GM12873 (cell line): ENCODE results near the gene PI4KA.

Source experiments
- TF ChIP-seq, protein P1 (sequence below): IDR thresholded peaks from 2 replicates; pipeline ENCODE4 v1.5.1; 2012; ENCODE audit warnings: low read depth, mild to moderate bottlenecking, moderate library complexity, low read length, control low read depth; ENCODE audit not compliant: insufficient read depth; ENCODE audit errors: missing control alignments

PI4KA gene

DNA sequence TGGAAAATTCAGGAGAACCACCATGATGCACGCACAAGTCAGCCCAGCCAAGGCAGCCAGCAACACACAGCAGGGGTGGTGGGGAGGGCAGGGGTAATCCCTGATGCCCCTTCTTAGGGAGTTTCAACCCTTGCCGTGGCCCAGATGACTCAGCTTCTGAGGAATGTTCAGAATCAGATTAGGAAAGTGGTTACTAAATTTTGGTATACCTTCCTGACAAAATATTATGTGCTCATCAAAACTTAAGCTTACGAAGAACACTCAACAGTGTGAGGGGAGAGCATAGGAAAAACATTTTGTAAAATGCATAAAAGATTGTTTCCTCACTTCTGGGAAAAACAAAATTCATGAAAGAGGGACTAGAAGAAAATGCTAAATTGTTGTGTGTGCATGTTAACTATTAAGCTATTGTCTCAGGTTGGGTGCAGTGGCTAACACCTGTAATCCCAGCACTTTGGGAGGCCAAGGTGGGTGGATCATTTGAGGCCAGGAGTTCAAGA, 52.6 kb downstream of the PI4KA start:
- TF ChIP-seq, protein P1, sequence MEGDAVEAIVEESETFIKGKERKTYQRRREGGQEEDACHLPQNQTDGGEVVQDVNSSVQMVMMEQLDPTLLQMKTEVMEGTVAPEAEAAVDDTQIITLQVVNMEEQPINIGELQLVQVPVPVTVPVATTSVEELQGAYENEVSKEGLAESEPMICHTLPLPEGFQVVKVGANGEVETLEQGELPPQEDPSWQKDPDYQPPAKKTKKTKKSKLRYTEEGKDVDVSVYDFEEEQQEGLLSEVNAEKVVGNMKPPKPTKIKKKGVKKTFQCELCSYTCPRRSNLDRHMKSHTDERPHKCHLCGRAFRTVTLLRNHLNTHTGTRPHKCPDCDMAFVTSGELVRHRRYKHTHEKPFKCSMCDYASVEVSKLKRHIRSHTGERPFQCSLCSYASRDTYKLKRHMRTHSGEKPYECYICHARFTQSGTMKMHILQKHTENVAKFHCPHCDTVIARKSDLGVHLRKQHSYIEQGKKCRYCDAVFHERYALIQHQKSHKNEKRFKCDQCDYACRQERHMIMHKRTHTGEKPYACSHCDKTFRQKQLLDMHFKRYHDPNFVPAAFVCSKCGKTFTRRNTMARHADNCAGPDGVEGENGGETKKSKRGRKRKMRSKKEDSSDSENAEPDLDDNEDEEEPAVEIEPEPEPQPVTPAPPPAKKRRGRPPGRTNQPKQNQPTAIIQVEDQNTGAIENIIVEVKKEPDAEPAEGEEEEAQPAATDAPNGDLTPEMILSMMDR: no peak

DNA sequence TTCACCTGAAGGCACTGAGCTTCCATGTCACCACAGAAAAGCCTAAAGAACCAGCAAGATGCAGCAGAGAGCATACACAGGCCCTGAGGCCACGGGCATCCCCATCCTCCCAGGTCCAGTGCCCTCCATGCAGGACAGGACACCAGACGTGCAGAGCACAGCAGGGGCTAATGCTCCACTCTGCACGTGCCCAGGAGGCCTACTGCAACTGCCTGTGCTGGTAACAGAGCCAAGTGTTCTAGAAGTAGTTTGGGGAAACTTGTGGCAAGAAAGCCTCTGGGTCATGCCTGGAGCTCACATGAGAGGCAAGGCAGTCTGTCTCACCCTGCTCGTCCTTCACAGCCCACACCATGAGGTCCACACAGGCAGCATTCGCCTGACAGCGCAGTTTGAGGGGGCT, 54.0 kb downstream of the PI4KA start:
- TF ChIP-seq, protein P1: no peak

DNA sequence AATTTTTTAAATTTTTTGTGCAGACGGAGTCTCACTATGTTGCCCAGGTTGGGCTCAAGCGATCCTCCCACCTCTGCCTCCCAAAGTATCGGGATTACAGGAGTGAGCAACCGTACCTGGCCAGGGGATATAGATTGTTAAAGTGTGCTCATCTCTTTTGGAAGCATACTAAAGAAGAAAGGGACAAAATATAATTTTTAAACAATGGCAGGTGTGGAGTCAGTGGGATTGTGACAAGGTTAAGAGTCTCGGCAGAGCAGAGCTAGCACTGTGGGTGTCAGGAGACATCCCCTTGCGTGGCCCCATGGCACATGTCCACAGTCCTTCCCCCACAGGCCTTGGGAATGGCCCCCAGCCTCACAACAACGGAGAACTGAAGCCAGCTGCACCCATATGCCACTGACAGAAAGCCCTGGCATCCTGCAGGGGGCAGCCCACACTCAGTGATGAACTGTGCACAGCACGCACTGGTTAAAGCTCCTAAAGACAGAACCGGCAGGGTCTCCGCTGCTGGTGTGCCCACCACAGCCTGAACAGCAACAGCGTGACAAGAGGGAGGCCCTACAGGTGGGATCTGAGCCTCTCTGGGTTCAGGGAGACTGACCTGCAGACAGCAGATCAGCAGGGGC, 54.8 kb downstream of the PI4KA start:
- TF ChIP-seq, protein P1: peak; percentile 70

DNA sequence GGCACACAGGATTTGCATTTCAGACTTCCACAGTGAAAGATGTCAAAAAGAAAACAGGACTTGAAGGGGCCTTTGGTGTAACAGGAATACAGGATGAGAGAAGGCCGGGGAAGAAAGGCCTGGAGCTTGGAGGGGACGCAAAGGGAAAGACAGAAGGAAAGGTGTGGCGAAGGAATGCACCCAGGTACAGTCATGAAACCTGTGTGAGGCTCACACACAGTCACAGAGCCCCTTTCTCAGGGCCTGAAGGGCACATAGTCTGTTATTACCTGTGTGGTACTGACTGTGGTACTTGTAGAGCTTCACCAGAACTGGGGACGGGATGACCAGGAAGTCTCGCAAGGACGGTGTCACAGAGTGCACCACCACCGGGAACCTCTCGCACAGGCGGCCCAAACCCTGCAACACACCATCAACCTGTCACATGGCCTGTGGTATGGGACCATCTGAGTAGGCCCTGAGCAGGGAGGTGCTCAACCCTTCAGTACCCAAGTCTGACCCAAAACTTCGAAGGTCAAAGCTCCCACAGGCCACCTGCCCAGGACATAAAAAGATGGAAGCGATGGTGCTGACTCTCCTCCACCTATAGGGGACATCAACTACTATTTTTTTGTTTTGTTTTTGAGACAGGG, 55.6 kb downstream of the PI4KA start:
- TF ChIP-seq, protein P1: no peak

- TF ChIP-seq, protein P1: no peak
These were observed 56.2 kb downstream of the PI4KA start for GRCh38 chr22:20802452-20802851.

DNA sequence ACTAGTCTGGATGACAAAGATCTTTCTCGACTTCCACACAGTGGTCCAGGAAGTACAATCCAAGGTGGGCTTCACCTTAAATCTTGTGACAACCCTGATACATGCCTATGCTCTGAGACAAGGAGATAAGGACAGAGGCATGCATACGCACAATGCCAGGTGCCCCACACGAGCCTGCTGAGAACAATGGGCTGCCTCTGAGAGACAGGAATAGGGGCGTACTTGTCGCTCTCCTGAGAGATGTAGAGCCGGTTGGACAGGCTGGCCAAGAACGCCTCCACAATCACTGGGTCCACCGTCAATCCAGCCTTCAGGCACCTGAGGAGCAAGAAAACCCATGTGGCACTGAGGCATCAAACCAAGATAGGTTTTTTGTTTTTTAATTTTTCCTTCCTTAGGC, 59.2 kb downstream of the PI4KA start:
- TF ChIP-seq, protein P1: no peak

DNA sequence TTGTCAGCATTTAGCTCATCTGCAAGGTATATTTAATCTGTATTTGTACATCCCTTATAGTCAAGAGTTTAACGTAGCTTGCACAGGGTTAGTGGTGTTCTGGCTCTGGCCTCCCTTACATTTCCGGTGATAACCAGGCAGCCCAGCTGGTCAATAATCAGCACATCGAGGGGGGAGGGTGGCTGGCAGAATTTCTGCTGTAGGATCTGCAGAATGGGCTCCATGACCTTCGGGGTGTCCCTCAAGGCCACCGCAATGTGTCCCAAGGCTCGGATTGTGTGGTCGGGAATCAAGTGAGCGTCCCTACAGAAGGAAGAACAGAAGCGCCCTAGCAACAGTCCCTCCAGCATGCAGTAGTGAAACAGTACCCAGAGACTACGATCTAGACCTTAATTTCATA, 59.6 kb downstream of the PI4KA start:
- TF ChIP-seq, protein P1: no peak
